H9 (cell line): Measurements from ENCODE around the gene PPP4R2. TPM values are rescaled to one million over a fixed set of nuclear protein-coding genes. Genes with fewer than 3 reads are reported as not detected.

Experiments
- DNase-seq: peaks from one replicate; pipeline ENCODE4 v3.0.0-alpha.2; 2017
- H2AFZ ChIP-seq: one replicate; pipeline ENCODE4 v1.6.1; 2013; ENCODE audit warnings: mild to moderate bottlenecking, low read length, control low read depth, moderate library complexity
- H2AK5ac ChIP-seq: 2 replicates; pipeline ENCODE4 v1.6.1; 2013; ENCODE audit warnings: low read length, control low read depth, mixed read lengths; ENCODE audit not compliant: insufficient read length
- H2BK120ac ChIP-seq: one replicate; pipeline ENCODE4 v1.6.1; 2013; ENCODE audit warnings: low read depth, mild to moderate bottlenecking, low read length, control low read depth, inconsistent platforms; ENCODE audit not compliant: poor library complexity, severe bottlenecking
- H2BK12ac ChIP-seq: 2 replicates; pipeline ENCODE4 v1.6.1; 2013; ENCODE audit warnings: low read length, control low read depth, mixed read lengths, low read depth; ENCODE audit not compliant: insufficient read length
- H2BK15ac ChIP-seq: 2 replicates; pipeline ENCODE4 v1.6.1; 2013; ENCODE audit warnings: low read depth, low read length, control low read depth
- H2BK20ac ChIP-seq: one replicate; pipeline ENCODE4 v1.6.1; 2013; ENCODE audit warnings: low read depth, mild to moderate bottlenecking, low read length, control low read depth, inconsistent platforms; ENCODE audit not compliant: poor library complexity, severe bottlenecking
- H2BK5ac ChIP-seq: 2 replicates; pipeline ENCODE4 v1.6.1; 2013; ENCODE audit warnings: low read length, control low read depth, mixed read lengths; ENCODE audit not compliant: insufficient read length
- H3K14ac ChIP-seq: 2 replicates; pipeline ENCODE4 v1.6.1; 2013; ENCODE audit warnings: low read length, control low read depth; ENCODE audit not compliant: insufficient read depth
- H3K18ac ChIP-seq: 2 replicates; pipeline ENCODE4 v1.6.1; 2013; ENCODE audit warnings: low read depth, mild to moderate bottlenecking, mixed read lengths, low read length, control low read depth; ENCODE audit not compliant: insufficient read length
- H3K23ac ChIP-seq: 2 replicates; pipeline ENCODE4 v1.6.1; 2013; ENCODE audit warnings: low read length, control low read depth, mixed read lengths, low read depth; ENCODE audit not compliant: insufficient read length
- H3K23me2 ChIP-seq: 2 replicates; pipeline ENCODE4 v1.6.1; 2013; ENCODE audit warnings: low read depth, mild to moderate bottlenecking, mixed read lengths, low read length, control low read depth; ENCODE audit not compliant: insufficient read length, poor library complexity, severe bottlenecking
- H3K27ac ChIP-seq: 2 replicates; pipeline ENCODE4 v1.5.1; 2013; ENCODE audit warnings: low read length, control low read depth, mixed read lengths, low read depth; ENCODE audit not compliant: insufficient read length
- H3K27me3 ChIP-seq: 2 replicates; pipeline ENCODE4 v1.6.1; 2013; ENCODE audit warnings: low read length, control low read depth, inconsistent platforms; ENCODE audit not compliant: insufficient read depth
- H3K4ac ChIP-seq: 2 replicates; pipeline ENCODE4 v1.6.1; 2013; ENCODE audit warnings: low read depth, mild to moderate bottlenecking, control low read depth, inconsistent platforms, low read length, moderate library complexity
- H3K4me1 ChIP-seq: 2 replicates; pipeline ENCODE4 v1.6.1; 2013; ENCODE audit warnings: low read length, control low read depth, inconsistent platforms; ENCODE audit not compliant: insufficient read depth
- H3K4me2 ChIP-seq: 2 replicates; pipeline ENCODE4 v1.6.1; 2013; ENCODE audit warnings: low read length, control low read depth, mixed read lengths; ENCODE audit not compliant: insufficient read length, insufficient read depth
- H3K56ac ChIP-seq: 2 replicates; pipeline ENCODE4 v1.6.1; 2013; ENCODE audit warnings: low read depth, mild to moderate bottlenecking, mixed read lengths, low read length, control low read depth; ENCODE audit not compliant: insufficient read length
- H3K79me1 ChIP-seq: 2 replicates; pipeline ENCODE4 v1.6.1; 2013; ENCODE audit warnings: low read depth, mild to moderate bottlenecking, moderate library complexity, low read length, control low read depth, inconsistent platforms; ENCODE audit not compliant: insufficient read depth, poor library complexity, severe bottlenecking
- H3K79me2 ChIP-seq: 2 replicates; pipeline ENCODE4 v1.6.1; 2013; ENCODE audit warnings: low read length, control low read depth, inconsistent platforms; ENCODE audit not compliant: insufficient read depth
- H3K9ac ChIP-seq: 2 replicates; pipeline ENCODE4 v1.6.1; 2013; ENCODE audit warnings: low read length, control low read depth, mixed read lengths; ENCODE audit not compliant: insufficient read length; ENCODE audit errors: extremely low read depth
- H3K9me3 ChIP-seq: one replicate; pipeline ENCODE4 v1.6.1; 2013; ENCODE audit warnings: low read depth, low read length, inconsistent platforms; ENCODE audit not compliant: control insufficient read depth
- H3T11ph ChIP-seq: one replicate; pipeline ENCODE4 v1.6.1; 2013; ENCODE audit warnings: mild to moderate bottlenecking, low read length, control low read depth, inconsistent platforms
- H4K20me1 ChIP-seq: one replicate; pipeline ENCODE4 v1.6.1; 2013; ENCODE audit not compliant: control insufficient read depth, insufficient read length, insufficient read depth
- H4K5ac ChIP-seq: 2 replicates; pipeline ENCODE4 v1.6.1; 2013; ENCODE audit warnings: low read depth, mild to moderate bottlenecking, mixed read lengths, low read length, control low read depth; ENCODE audit not compliant: insufficient read length
- H4K8ac ChIP-seq: replicated peaks from 2 replicates; pipeline ENCODE4 v1.6.1; 2013; ENCODE audit warnings: low read length, control low read depth, mixed read lengths, low read depth; ENCODE audit not compliant: insufficient read length
- H4K91ac ChIP-seq: 2 replicates; pipeline ENCODE4 v1.6.1; 2013; ENCODE audit warnings: low read depth, mild to moderate bottlenecking, moderate library complexity, mixed read lengths, low read length, control low read depth; ENCODE audit not compliant: insufficient read length
- H3K27ac Mint-ChIP-seq, 3 experiments: 2 replicates in 2 of 3; 3 replicates in 1 of 3; pipeline ENCODE4 v1.8.0; 2020 to 2021; ENCODE audit warnings: mixed read lengths in 3 of 3, mild to moderate bottlenecking in 1 of 3, moderate library complexity in 1 of 3
- H3K27me3 Mint-ChIP-seq: 2 replicates; pipeline ENCODE4 v1.8.0; 2021; ENCODE audit warnings: low read depth, mild to moderate bottlenecking, moderate library complexity, mixed read lengths
- H3K36me3 Mint-ChIP-seq, 3 experiments: 2 replicates in 2 of 3; 3 replicates in 1 of 3; pipeline ENCODE4 v1.8.0; 2020 to 2021; ENCODE audit warnings: low read depth in 3 of 3, mixed read lengths in 3 of 3; ENCODE audit not compliant: insufficient read depth in 1 of 3
- H3K4me1 Mint-ChIP-seq, 2 experiments: 2 replicates each; pipeline ENCODE4 v1.8.0; 2020; ENCODE audit warnings: mixed read lengths in 2 of 2
- H3K4me3 Mint-ChIP-seq, 2 experiments: 2 replicates in 1 of 2; 3 replicates in 1 of 2; pipeline ENCODE4 v1.8.0; 2020 to 2021; ENCODE audit warnings: mild to moderate bottlenecking in 2 of 2, mixed read lengths in 2 of 2, moderate library complexity in 1 of 2
- H3K9me3 Mint-ChIP-seq, 2 experiments: 2 replicates in 1 of 2; 3 replicates in 1 of 2; pipeline ENCODE4 v1.8.0; 2020; ENCODE audit warnings: mild to moderate bottlenecking in 2 of 2, mixed read lengths in 2 of 2, moderate library complexity in 1 of 2
- WGBS: extraction: QIAGEN DNeasy Blood & Tissue Kit; methylation state at CpG from one replicate; pipeline ENCODE4 v1.1.7; 2013; ENCODE audit warnings: missing lambda C conversion rate, low lambda C conversion rate, mixed read lengths; ENCODE audit not compliant: insufficient read length; ENCODE audit errors: extremely low coverage; 5-methylcytosine and 5-hydroxymethylcytosine counted together
- total RNA-seq: library from RNA; stranded (reverse); gene quantifications from 2 replicates; pipeline ENCODE4 v1.2.1, GENCODE V29; 2021
- TF ChIP-seq, protein P1 (sequence below): fragments of 200-600 bp; sonication (generic); conservative IDR thresholded peaks from 3 replicates; pipeline ENCODE4 v1.8.0; 2021; ENCODE audit warnings: antibody characterized with exemption, mild to moderate bottlenecking

The PPP4R2 gene
- total RNA-seq, 1 experiment from 2014 or later: 132 TPM

DNA sequence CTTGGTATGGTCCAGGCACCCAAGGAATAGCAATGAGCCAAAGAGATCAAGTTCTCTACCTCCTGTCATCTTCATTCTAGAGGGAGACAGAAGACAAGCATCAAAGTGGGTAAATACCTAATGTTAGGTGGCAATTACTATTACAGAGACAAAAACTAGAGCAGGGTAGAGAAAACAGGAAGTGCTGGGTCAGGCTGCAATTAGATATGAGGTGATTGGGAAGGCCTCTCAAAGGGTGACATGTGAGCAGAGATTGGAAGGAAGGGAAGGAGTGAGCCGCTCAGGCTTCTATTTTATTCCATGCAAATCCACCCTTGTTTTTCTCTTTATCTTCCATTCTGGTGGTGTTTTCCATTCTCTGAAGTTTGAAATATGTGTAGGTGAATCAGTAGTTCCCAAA, 102.3 kb downstream of the PPP4R2 start:
- Mint-ChIP-seq H3K9me3 (no peaks in the 10 kb centered on the region; a peak in 1 of 5 replicates), H3K27ac (no peak overlapping the region), H3K27me3 (peaks cover 3% of the 10 kb centered on the region), H3K36me3 (peaks cover 0 to 2% (median 0%) of the 10 kb centered on the region in 3 experiments; a peak in 2 of 7 replicates), H3K4me3 (no peak overlapping the region), H3K4me1 (peaks cover 29 to 31% of the 10 kb centered on the region in 2 experiments)
- no peak overlapping the region for H4K91ac ChIP-seq
- no peak overlapping the region for H2AFZ ChIP-seq
- H3K27ac ChIP-seq: no peak overlapping the region
- no peak overlapping the region for H2BK20ac ChIP-seq
- H3K18ac ChIP-seq: no peak overlapping the region
- DNase-seq: no peak
- no peaks in the 10 kb centered on the region for H3K9me3 ChIP-seq
- TF ChIP-seq, protein P1, sequence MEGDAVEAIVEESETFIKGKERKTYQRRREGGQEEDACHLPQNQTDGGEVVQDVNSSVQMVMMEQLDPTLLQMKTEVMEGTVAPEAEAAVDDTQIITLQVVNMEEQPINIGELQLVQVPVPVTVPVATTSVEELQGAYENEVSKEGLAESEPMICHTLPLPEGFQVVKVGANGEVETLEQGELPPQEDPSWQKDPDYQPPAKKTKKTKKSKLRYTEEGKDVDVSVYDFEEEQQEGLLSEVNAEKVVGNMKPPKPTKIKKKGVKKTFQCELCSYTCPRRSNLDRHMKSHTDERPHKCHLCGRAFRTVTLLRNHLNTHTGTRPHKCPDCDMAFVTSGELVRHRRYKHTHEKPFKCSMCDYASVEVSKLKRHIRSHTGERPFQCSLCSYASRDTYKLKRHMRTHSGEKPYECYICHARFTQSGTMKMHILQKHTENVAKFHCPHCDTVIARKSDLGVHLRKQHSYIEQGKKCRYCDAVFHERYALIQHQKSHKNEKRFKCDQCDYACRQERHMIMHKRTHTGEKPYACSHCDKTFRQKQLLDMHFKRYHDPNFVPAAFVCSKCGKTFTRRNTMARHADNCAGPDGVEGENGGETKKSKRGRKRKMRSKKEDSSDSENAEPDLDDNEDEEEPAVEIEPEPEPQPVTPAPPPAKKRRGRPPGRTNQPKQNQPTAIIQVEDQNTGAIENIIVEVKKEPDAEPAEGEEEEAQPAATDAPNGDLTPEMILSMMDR: no peak
- no peak overlapping the region for H3K9ac ChIP-seq
- no peaks in the 10 kb centered on the region for H3K27me3 ChIP-seq
- no peaks in the 10 kb centered on the region for H4K20me1 ChIP-seq
- H3K4me1 ChIP-seq: no peaks in the 10 kb centered on the region
- no peaks in the 10 kb centered on the region for H3K23me2 ChIP-seq
- no peak overlapping the region for H2BK120ac ChIP-seq
- no peak overlapping the region for H2BK15ac ChIP-seq
- H2AK5ac ChIP-seq: no peak overlapping the region
- no peaks in the 10 kb centered on the region for H3K79me2 ChIP-seq
- no peak overlapping the region for H4K5ac ChIP-seq
- H4K8ac ChIP-seq: no peak overlapping the region
- H3K56ac ChIP-seq: no peak overlapping the region
- H3K14ac ChIP-seq: no peak overlapping the region
- H3K23ac ChIP-seq: no peak overlapping the region
- H3K4me2 ChIP-seq: no peak overlapping the region
- no peak overlapping the region for H2BK5ac ChIP-seq
- no peak overlapping the region for H3K4ac ChIP-seq
- no peak overlapping the region for H2BK12ac ChIP-seq
- no peaks in the 10 kb centered on the region for H3K79me1 ChIP-seq
- no peak overlapping the region for H3T11ph ChIP-seq
- WGBS: no CpG with 5 or more reads among the region's 1 CpG
